ENCODE results near the gene DRAP1.
"Not testable (repeated sequence)": the region's sequence is repeated elsewhere in the genome, so short reads cannot be mapped to it uniquely, and the experiment has no call there.

The DRAP1 gene

DNA sequence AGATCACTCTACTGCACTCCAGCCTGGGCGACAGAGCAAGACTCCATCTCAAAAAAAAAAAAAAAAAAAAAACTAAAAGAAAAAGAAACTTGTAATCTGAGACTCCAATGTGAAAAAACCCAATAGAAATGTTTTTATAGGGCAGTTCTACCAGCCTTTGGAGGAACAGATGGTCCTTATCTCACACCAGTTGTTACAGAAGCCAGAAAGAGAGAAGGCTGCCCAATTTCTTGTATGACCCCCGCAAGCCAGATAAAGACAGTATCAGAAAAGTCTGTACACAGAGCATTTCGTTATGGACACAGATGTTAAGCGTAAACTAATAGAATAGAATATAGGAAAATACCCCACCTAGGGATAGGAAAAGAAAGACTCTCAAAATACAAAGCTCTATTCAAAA lies 14.8 kb downstream of the DRAP1 start:
- DNase-seq = no peak

GRCh38 chr11:65937766-65938165 lies 18.5 kb downstream of the DRAP1 start:
- DNase-seq = no peak

- DNase-seq = no peak
These were observed 22.6 kb downstream of the DRAP1 start for GRCh38 chr11:65941720-65942310.

GRCh38 chr11:65942531-65942930 lies 23.3 kb downstream of the DRAP1 start:
- DNase-seq = no peak

- DNase-seq = no peak
These were observed 25.0 kb downstream of the DRAP1 start for GRCh38 chr11:65944191-65944590.

DNA sequence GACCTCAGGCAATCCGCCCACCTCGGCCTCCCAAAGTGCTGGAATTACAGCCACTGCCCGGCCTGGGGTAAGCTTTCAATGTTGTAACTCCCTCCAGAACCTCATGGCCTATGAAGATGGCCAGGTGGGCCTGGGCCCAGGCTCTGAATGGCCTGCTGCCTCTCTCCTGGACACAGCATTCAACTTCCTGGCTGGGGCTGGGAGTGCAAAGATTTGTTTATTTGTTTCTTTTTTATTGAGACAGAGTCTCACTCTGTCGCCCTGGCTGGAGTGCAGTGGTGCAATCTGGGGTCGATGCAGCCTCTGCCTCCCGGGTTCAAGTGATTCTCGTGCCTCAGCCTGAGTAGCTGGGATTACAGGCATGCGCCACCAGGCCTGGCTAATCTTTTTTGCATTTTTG lies 25.5 kb downstream of the DRAP1 start:
- no peak for DNase-seq

DNA sequence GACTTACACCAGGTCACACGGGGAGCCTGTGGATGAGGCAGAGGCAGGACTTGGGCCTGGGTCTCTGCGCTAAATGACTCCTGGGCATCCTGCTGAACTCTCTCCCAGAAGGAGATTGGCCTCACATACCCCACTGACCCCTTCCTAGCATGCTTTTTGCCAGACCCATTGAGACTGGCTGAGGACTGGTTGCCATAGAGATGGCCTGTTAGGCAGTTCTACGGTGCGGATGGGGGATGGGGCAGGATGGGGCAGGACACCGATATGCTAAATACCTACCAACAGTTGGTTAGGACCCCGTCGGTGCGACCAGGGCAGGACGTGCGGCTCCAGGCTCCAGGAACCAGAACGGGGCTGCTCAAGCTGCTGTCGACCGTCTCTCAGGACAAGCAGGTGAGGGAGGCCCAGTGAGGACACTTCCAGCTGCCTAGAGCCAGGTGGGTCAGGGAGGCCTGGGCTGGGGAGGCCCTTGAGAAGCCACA lies 26.2 kb downstream of the DRAP1 start, which contains the start of gene TSGA10IP:
Gene TSGA10IP, plus strand, starts transcription at position 51 of the 482 bp plus-strand sequence. Its CDS starts 196 bp downstream, at position 247.
- no peak for DNase-seq

DNA sequence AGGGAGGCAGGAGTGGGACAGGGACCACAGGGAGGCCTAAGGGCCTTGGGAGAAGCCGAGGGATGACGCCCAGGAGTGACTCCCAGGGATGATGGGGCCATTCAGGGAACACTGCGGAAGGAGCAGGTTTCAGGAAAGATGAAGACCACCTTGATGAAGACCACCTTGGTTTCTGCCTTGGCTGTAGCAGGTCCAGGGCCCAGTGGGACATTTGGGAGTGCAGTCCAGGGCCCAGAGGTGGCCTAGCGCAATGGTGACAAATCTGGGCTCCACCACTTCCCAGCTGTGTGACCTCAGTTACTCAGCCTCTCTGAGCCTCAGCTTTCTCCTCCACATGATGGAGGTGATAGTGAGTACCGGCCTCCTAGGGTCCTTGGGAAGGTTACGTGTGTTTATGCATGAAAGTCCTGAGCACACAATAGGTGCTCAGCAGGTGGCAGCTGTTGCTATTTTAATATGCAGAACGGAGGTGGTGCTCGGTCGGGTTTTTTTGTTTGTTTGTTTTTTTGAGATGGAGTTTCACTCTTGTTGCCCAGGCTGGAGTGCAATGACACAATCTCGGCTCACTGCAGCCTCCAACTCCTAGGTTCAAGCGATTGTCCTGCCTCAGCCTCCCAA lies 26.8 kb downstream of the DRAP1 start:
- no peak for DNase-seq

- DNase-seq = no peak
These were observed 27.4 kb downstream of the DRAP1 start for GRCh38 chr11:65946655-65947054.

GRCh38 chr11:65947133-65947532 lies 27.9 kb downstream of the DRAP1 start:
- DNase-seq = no peak

- DNase-seq = no peak
These were observed 28.4 kb downstream of the DRAP1 start for GRCh38 chr11:65947603-65948125.

GRCh38 chr11:65950711-65951110 lies 31.5 kb downstream of the DRAP1 start:
- not testable (repeated sequence) for DNase-seq

DNA sequence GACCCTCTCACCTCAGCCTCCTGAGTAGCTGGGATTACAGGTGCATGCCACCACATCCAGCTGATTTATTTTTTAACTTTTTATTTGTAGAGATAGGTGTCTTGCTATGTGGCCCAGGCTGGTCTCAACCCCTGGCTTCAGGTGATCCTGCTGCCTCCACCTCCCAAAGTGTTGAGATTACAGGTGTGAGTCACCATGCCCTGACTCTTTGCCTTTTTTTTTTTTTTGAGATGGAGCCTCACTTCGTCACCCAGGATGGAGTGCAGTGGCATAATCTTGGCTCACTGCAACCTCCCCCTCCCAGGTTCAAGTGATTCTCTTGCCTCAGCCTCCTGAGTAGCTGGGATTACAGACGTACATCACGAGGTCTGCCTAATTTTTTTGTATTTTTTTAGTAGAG lies 32.4 kb downstream of the DRAP1 start:
- DNase-seq = not testable (repeated sequence)

GRCh38 chr11:65952052-65952521 lies 32.9 kb downstream of the DRAP1 start:
- DNase-seq = peak; percentile 10

GRCh38 chr11:65953471-65953870 lies 34.2 kb downstream of the DRAP1 start:
- DNase-seq = no peak

DNA sequence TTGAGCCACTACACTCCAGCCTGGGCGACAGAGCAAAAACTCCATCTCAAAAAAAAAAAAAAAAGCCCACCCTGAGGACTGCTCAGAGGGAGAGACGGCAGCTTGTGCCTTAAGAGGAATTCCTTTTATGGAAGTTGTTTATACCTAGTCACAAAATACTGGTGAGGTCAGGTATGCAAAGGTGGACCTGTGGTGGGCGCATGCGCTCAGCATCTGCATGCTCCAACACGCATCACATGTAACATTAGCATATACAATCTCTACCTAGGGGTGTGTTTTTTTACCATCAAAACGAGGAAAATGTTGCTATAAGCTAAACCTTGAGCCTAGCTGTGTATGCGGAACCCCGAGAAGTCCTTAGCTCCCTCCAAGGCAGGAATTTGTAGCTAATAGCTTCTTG lies 35.5 kb downstream of the DRAP1 start:
- DNase-seq = no peak

- DNase-seq = no peak
These were observed 39.1 kb downstream of the DRAP1 start for GRCh38 chr11:65958291-65958690.

- DNase-seq = no peak
These were observed 39.7 kb downstream of the DRAP1 start for GRCh38 chr11:65958774-65959420.

DNA sequence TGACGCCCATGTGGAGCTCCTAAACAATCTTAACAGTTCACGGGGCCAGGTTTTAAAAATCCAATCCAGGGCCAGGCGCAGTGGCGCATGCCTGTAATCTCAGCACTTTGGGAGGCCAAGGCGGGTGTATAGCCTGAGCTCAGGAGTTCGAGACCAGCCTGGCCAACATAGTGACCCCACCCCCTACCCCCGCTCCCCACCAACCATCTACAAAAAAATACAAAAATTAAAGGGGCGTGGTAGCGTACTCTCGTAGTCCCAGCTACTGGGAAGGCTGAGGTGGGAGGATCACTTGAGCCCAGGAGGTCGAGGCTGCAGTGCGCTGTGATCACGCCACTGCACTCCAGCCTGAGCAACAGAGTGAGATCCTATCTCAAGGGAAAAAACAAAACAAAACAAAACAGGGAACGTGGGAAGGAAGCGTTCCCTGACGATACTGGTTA lies 41.6 kb downstream of the DRAP1 start:
- peak; percentile 29 for DNase-seq

- peak; percentile 99 for DNase-seq
These were observed 42.3 kb downstream of the DRAP1 start, which contains the start of gene SART1 for GRCh38 chr11:65961267-65962140. Gene SART1 (plus strand): TSS chr11:65961734. CDS start chr11:65961781, 47 bp downstream.

- no peak for DNase-seq
These were observed 42.9 kb downstream of the DRAP1 start for GRCh38 chr11:65962141-65962564.

GRCh38 chr11:65964906-65965305 lies 45.7 kb downstream of the DRAP1 start:
- no peak for DNase-seq
